Activated B cell treated with CpG ODN at 0.5 μM for 24 hours (primary cell): ENCODE measurements around the gene PRPF6. TPM values are rescaled to one million over a fixed set of nuclear protein-coding genes. Genes with fewer than 3 reads are reported as not detected.

Experiments used
- ATAC-seq: fragments of 200-7000 bp; cut with Tn5 transposase; one replicate; pipeline ENCODE4 v1.10.0; 2021; ENCODE audit warnings: low read depth, mild to moderate bottlenecking, moderate library complexity
- CTCF ChIA-PET: fragments of 350-600 bp; sonication (Branson Sonifier 250); formaldehyde crosslinking; loops from one replicate; lab custom pipeline; 2021; ENCODE audit warnings: antibody characterized with exemption; lab: Charles Lee
- POLR2A ChIA-PET: fragments of 350-600 bp; sonication (Branson Sonifier 250); formaldehyde crosslinking; loops from one replicate; lab custom pipeline; 2021; ENCODE audit warnings: antibody characterized with exemption; lab: Charles Lee
- DNase-seq: peaks from one replicate; pipeline ENCODE4 v3.0.0; 2022
- H3K27ac Mint-ChIP-seq: one replicate; pipeline ENCODE4 v1.8.0; 2020; ENCODE audit warnings: mixed read lengths
- H3K27me3 Mint-ChIP-seq: one replicate; pipeline ENCODE4 v1.8.0; 2021; ENCODE audit warnings: mixed read lengths
- H3K36me3 Mint-ChIP-seq: one replicate; pipeline ENCODE4 v1.8.0; 2021; ENCODE audit warnings: low read depth, mixed read lengths
- H3K4me1 Mint-ChIP-seq: one replicate; pipeline ENCODE4 v1.8.0; 2021; ENCODE audit warnings: mixed read lengths
- H3K4me3 Mint-ChIP-seq: one replicate; pipeline ENCODE4 v1.8.0; 2020; ENCODE audit warnings: mild to moderate bottlenecking, mixed read lengths
- H3K9me3 Mint-ChIP-seq: one replicate; pipeline ENCODE4 v1.8.0; 2020; ENCODE audit warnings: mixed read lengths
- CTCF ChIP-seq: fragments of 200-600 bp; IDR thresholded peaks from one replicate; pipeline ENCODE4 v1.8.0; 2022; ENCODE audit warnings: antibody characterized with exemption, mild to moderate bottlenecking
- intact Hi-C: fragments of 100-400 bp; cut with micrococcal nuclease; formaldehyde crosslinking; loops from one replicate; pipeline ENCODE4 v1.15.1; 2024
- total RNA-seq: library from RNA; stranded (reverse); gene quantifications from 2 replicates; pipeline ENCODE4 v1.2.3, GENCODE V29; 2022

The PRPF6 gene
- total RNA-seq, 1 donor from 2014 or later: 75.8 TPM

DNA sequence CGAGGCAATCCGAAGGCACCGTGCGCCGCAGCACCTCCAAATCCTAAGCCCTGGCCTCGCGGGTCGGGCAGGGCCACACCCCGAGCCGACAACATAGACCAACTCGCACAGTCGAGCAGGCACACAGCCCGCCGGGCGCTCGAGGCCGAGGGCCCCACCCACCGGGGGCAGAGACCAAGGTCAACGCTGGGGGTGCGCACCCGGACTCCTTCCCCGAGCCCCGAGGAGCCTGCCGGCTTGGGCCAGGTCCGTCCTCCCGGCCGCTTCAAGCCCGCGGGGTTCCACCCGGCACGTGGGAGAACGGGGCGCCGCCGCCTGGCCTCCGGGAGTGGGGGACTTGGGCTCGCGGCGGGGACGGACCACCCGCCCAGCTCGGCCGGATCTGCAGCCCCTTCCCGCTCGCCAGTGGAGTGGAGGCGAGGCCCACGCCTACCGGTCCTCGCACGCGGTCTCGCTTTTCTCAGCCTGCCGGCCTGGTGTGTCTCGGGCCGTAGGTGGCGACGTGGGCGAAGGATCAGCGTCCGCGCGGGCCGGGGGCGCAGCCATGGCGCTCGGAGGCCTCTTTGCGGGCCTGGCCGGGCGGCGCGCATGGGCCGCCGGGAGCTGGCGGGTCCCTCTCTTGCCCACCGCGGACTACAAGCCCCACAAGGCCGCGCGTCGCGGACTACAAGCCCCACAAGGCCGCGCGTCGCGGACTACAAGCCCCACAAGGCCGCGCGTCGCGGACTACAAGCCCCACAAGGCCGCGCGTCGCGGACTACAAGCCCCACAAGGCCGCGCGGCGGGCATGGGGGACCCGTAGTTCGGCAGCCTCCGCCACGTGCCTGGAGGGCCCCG is 24.9 kb upstream of the PRPF6 start, which contains the start of gene UCKL1:
Gene UCKL1, minus strand, starts transcription at position 590 of the 837 bp plus-strand sequence. Its CDS starts 44 bp downstream, at position 546.
- peak within 1 kb of the TSS; percentile 85 for H3K27ac Mint-ChIP-seq
- H3K27me3 Mint-ChIP-seq: no peaks in the 10 kb centered on the region
- DNase-seq (peak; percentile 87), ATAC-seq (peak; percentile 78)
- POLR2A ChIA-PET: interaction anchor here (0.5 to 2.2 kb wide), 17 partner anchors 12 to 435 kb away, joined by 3 to 17 read pairs (median 7); partner anchors contain the start of genes ARFRP1, DNAJC5, GMEB2 and PPDPF
- H3K36me3 Mint-ChIP-seq: peaks cover 2% of the 10 kb centered on the region
- no peak for TF ChIP-seq CTCF
- H3K4me3 Mint-ChIP-seq: peak within 1 kb of the TSS; percentile 87
- H3K4me1 Mint-ChIP-seq: peaks cover 49% of the 10 kb centered on the region
- intact Hi-C loops: loop anchor here (1.0 to 5.0 kb wide), 11 partner anchors 13 to 436 kb away; partner anchors contain the start of genes ARFRP1, DNAJC5, FNDC11 and PPDPF
- no peaks in the 10 kb centered on the region for H3K9me3 Mint-ChIP-seq
- CTCF ChIA-PET: interaction anchor here (0.7 to 1.3 kb wide), 7 partner anchors 16 to 418 kb away, joined by 3 to 6 read pairs (median 3); partner anchors contain the start of genes PTK6 and RTEL1

DNA sequence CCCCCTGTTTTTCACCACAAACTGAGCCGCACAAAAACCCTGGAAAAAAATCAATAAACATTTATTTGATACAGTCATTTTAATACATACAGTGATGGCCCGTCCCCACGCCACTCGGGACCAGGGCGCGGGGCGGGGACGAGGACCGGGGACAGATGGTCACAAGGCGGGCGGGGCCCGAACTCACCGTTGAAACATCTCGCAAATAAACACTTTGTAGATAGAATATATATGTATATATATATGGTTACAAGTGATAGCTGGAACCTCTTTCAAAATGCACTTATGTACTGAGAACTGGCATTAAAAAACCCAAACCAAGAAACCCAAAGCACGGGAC is 24.3 kb upstream of the PRPF6 start:
- Mint-ChIP-seq H3K4me3 (peak overlapping the region; percentile 87), H3K4me1 (peaks cover 45% of the 10 kb centered on the region), H3K36me3 (peaks cover 5% of the 10 kb centered on the region), H3K27me3 (no peaks in the 10 kb centered on the region), H3K9me3 (no peaks in the 10 kb centered on the region), H3K27ac (peak overlapping the region; percentile 85)
- DNase-seq (no peak), ATAC-seq (peak; percentile 13)
- no peak for TF ChIP-seq CTCF
- intact Hi-C loops: loop anchor here (1.0 to 5.0 kb wide), 11 partner anchors 13 to 436 kb away; partner anchors contain the start of genes ARFRP1, DNAJC5, FNDC11 and PPDPF
- ChIA-PET POLR2A (interaction anchor here (0.7 to 2.2 kb wide), 15 partner anchors 12 to 436 kb away, joined by 3 to 17 read pairs (median 7); partner anchors contain the start of genes ARFRP1, DNAJC5, GMEB2 and PPDPF), CTCF (interaction anchor here (0.7 to 1.3 kb wide), 7 partner anchors 15 to 419 kb away, joined by 3 to 6 read pairs (median 3); partner anchors contain the start of genes PTK6 and RTEL1)

DNA sequence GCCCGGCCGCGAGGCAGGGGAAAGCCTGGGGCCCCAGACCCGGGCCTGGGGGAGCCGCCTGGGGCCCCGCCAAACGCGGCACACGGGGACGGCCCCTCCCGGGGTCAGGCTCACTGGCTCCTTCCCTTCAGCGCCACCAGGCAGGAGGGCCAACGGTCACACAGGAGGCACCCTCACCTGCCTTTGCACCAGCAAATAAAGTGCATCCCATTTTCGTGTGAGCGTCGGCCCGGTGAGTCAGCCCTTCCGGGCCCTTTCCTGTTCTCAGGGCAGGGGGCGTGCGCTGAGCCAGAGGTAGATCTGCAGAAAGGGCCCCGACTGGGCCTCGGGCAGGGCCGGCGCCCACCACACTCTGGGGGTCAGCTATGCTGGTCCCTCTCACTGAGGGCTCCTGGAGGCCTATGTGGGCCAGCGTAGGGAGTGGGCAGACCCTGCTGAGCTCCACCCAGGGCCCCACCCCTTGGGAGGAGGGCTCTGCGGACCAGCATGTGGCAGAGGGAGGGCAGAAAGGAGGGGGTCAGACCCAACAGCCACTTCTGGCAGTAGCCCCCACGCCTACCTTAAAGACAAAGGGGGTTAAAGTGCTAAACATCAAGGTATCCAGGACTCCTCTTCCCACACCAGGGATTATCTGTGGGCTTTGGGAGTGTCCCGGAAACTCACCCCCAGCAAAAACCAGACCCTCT is 23.8 kb upstream of the PRPF6 start:
- Mint-ChIP-seq H3K4me1 (peaks cover 39% of the 10 kb centered on the region), H3K27me3 (no peaks in the 10 kb centered on the region), H3K27ac (peak overlapping the region; percentile 85), H3K9me3 (no peaks in the 10 kb centered on the region), H3K4me3 (peak overlapping the region; percentile 87), H3K36me3 (peaks cover 8% of the 10 kb centered on the region)
- no peak for TF ChIP-seq CTCF
- POLR2A ChIA-PET: interaction anchor here (0.6 to 2.2 kb wide), 8 partner anchors 11 to 436 kb away, joined by 4 to 13 read pairs (median 9); partner anchors contain the start of genes ARFRP1, GMEB2, PPDPF and PTK6
- CTCF ChIA-PET: interaction anchor here (0.9 to 1.3 kb wide), 3 partner anchors 24 to 419 kb away, joined by 3 to 6 read pairs (median 4); partner anchors contain the start of gene PTK6
- ATAC-seq (peak; percentile 31), DNase-seq (peak; percentile 65)
- intact Hi-C loops: loop anchor here (5.0 kb wide), 2 partner anchors 315 to 405 kb away; partner anchors contain the start of gene FNDC11

- Mint-ChIP-seq H3K27me3 (no peaks in the 10 kb centered on the region), H3K9me3 (no peaks in the 10 kb centered on the region), H3K4me3 (no peak overlapping the region), H3K4me1 (peaks cover 34% of the 10 kb centered on the region), H3K36me3 (peaks cover 13% of the 10 kb centered on the region), H3K27ac (peak overlapping the region; percentile 79)
- no peak for TF ChIP-seq CTCF
- intact Hi-C loops: loop anchor here (5.0 kb wide), 2 partner anchors 316 to 406 kb away; partner anchors contain the start of gene FNDC11
- POLR2A ChIA-PET: interaction anchor here (0.6 to 2.2 kb wide), 5 partner anchors 11 to 429 kb away, joined by 4 to 13 read pairs (median 9); partner anchors contain the start of genes ARFRP1, TPD52L2 and ZGPAT
- CTCF ChIA-PET: no interaction called here
- no peak for DNase-seq
- no peak for ATAC-seq
Observed at GRCh38 chr20:63957690-63958441, 23.1 kb upstream of the PRPF6 start.
